ENCODE results near the gene NOL4L. TPM values are rescaled to one million over a fixed set of nuclear protein-coding genes. Genes with fewer than 3 reads are reported as not detected.
A peak's percentile ranks its signal among the peaks of the same experiment; 100 is the strongest.

Gene NOL4L
- total RNA-seq, 2 experiments from 2014 or later: 15.2 to 18.3 TPM

DNA sequence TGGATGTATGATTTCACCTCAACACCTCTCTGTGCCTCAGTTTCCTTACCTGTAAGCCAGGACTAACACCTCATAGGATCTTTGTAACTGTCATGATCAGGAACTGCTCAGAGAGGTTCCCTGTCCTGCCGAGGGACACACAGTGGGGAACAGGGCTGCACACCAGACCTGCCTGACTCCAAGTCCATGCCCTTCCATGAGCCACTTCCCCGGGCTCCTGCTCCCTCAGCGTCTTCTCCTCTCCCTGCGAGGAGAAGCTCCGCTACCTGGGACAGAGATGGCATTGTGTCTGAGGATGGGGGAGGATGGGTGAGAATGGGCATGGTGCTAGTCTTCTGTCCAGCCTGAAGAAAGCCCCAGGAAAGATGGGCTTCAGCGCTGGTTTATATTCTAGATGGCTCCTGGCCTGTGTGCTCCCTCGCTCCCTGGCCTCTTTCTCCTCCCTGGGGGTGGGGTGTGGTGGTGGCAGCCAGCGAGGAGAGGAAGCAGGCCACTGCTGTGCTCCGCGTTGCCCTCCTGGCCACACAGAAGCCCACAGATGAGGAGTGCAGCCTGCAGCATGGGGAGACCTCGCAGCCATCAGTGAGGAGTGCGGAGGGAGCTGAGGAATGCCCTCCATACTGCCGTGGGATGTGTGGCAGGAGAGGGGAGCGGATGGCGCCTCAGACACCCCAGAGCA, 67.1 kb downstream of the NOL4L start:
- CTCF ChIA-PET: interaction anchor here (8.9 kb wide), 1 partner anchor 134 kb away, joined by 175 read pairs; no protein-coding TSS in a partner anchor
- DNase-seq: no peak
- no peak for ATAC-seq
- Mint-ChIP-seq H3K27me3 (no peaks in the 10 kb centered on the region), H3K4me3 (no peak overlapping the region), H3K27ac (no peak overlapping the region), H3K9me3 (ENCODE audit: low read depth) (no peaks in the 10 kb centered on the region), H3K4me1 (peaks cover 18% of the 10 kb centered on the region), H3K36me3 (no peaks in the 10 kb centered on the region)

DNA sequence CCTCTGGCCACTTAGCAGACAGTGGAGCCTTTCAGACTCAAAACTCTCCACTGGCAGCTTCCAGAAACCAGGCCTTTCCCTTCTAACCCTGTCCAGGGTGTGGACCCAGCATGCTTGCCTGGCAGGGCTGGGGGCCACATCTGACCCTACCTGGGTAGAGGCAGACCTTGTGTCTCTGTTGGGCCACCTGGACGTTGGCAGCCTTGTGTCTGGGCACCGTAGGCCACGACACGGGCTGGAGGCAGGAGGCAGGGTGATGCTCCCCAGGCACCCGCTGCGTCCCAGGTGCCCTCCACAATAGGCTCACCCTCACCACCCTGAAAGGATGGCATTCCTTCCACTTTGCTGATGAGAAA, 67.6 kb downstream of the NOL4L start:
- DNase-seq (no peak), ATAC-seq (no peak)
- no peaks in the 10 kb centered on the region for H3K27me3 Mint-ChIP-seq
- no peak overlapping the region for H3K27ac Mint-ChIP-seq
- CTCF ChIA-PET: no interaction called here
- H3K9me3 Mint-ChIP-seq (ENCODE audit: low read depth): no peaks in the 10 kb centered on the region
- peaks cover 13% of the 10 kb centered on the region for H3K4me1 Mint-ChIP-seq
- H3K36me3 Mint-ChIP-seq: no peaks in the 10 kb centered on the region
- no peak overlapping the region for H3K4me3 Mint-ChIP-seq

DNA sequence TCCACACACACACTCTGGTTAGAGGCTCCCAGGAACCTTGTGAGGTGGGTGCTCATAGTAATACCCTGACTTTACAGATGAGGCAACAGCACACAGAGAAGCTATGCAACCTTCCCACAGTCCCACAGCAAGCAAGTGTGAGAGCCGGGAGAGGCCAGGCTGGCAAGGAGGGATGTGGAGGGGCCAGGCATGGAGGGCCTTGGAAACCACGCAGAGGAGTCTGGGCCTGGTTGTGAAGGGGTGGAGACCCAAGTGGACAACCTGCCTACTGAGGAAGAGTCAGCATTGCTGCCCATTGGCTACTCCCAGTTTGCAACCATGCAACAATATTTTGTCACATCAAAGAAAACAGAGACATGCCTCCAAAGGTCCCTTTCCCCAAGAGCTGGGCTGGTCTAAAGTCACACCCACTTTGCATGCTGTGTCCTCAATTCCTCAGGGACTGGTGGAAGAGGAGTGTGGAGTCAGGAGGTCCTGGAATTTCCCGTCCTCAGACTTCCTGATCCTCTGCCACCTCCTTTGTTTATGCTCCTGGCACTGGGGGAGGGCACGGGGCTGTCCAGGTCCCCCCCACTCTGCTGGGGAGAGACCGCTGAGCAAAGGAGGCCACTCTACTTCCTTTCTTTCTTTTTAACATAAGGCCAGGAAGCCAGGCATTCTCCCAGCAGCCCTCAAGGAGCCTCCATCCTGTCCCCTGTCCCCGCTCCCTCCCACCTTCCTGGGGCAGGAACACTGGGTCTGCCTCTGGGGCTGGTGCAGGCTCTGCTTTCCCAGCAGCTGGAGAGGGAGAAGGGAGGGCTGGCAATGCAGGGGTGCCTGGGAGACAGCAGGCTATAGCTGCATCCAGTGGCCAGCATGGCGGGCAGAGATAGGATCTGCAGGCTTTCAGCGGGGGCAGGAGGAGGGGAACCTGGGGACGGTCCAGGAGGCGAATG, 68.3 kb downstream of the NOL4L start:
- CTCF ChIA-PET: interaction anchor here (1.0 to 1.2 kb wide), 2 partner anchors 9 to 261 kb away, joined by 3 to 4 read pairs; no protein-coding TSS in a partner anchor
- ATAC-seq: no peak
- no peaks in the 10 kb centered on the region for H3K36me3 Mint-ChIP-seq

DNA sequence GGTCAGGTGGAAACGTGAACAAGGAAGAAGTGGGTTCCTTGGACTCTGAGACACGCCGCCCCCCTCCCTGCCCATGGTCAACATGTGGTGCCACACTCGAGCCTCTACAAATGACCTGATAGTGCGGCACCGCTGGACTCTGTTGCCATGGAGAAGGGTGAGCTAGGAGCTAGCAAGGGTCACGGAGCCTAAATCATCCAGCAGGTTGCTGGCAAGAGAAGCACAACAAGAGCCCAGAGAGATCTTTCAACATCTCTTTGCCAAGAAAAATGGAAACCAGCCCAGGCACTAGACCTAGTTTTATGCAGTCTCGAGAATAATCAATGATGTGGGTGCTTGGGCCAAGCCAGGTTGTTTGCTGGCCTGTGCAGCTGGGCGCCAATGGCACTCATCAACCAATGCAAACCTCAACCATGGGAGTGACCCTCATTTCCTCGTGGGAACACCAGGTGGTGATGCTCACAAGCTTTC, 69.5 kb downstream of the NOL4L start:
- Mint-ChIP-seq H3K36me3 (no peaks in the 10 kb centered on the region), H3K4me1 (peaks cover 9% of the 10 kb centered on the region), H3K9me3 (ENCODE audit: low read depth) (no peaks in the 10 kb centered on the region), H3K27me3 (no peaks in the 10 kb centered on the region), H3K4me3 (no peak overlapping the region), H3K27ac (no peak overlapping the region)
- DNase-seq (no peak), ATAC-seq (no peak)
- CTCF ChIA-PET: interaction anchor here (1.2 kb wide), 1 partner anchor 8 kb away, joined by 3 read pairs; no protein-coding TSS in a partner anchor

More for the DNA sequence above, 68.3 kb downstream of the NOL4L start:
- H3K4me1 Mint-ChIP-seq: peaks cover 10% of the 10 kb centered on the region
- H3K9me3 Mint-ChIP-seq (ENCODE audit: low read depth): no peaks in the 10 kb centered on the region
- H3K27ac Mint-ChIP-seq: no peak overlapping the region
- no peak for DNase-seq
- no peak overlapping the region for H3K4me3 Mint-ChIP-seq
- H3K27me3 Mint-ChIP-seq: no peaks in the 10 kb centered on the region

DNA sequence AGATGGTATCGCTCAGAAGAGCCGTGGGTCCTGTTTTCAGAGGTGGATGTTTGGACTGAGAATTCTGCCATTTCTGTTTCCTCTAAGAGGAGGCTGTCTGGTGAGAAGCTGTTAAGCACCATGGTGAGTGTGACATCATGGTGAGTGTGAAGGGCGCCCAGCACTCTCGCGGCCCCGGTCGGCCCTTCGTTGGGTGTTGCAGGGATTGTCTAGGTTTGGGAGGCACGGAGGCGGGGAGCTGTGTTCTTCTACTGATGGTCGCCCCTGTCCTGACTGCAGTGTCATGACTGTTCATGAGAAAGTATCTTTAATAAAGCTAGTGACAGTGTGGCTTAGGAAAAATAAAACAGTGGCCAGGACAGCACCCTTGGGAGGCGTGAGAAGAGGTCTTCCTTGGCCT, 70.4 kb downstream of the NOL4L start:
- no peak overlapping the region for H3K4me3 Mint-ChIP-seq
- DNase-seq: no peak
- CTCF ChIA-PET: no interaction called here
- ATAC-seq: no peak
- peaks cover 18% of the 10 kb centered on the region for H3K4me1 Mint-ChIP-seq
- H3K36me3 Mint-ChIP-seq: no peaks in the 10 kb centered on the region
- no peaks in the 10 kb centered on the region for H3K9me3 Mint-ChIP-seq (ENCODE audit: low read depth)
- H3K27ac Mint-ChIP-seq: no peak overlapping the region
- no peaks in the 10 kb centered on the region for H3K27me3 Mint-ChIP-seq

DNA sequence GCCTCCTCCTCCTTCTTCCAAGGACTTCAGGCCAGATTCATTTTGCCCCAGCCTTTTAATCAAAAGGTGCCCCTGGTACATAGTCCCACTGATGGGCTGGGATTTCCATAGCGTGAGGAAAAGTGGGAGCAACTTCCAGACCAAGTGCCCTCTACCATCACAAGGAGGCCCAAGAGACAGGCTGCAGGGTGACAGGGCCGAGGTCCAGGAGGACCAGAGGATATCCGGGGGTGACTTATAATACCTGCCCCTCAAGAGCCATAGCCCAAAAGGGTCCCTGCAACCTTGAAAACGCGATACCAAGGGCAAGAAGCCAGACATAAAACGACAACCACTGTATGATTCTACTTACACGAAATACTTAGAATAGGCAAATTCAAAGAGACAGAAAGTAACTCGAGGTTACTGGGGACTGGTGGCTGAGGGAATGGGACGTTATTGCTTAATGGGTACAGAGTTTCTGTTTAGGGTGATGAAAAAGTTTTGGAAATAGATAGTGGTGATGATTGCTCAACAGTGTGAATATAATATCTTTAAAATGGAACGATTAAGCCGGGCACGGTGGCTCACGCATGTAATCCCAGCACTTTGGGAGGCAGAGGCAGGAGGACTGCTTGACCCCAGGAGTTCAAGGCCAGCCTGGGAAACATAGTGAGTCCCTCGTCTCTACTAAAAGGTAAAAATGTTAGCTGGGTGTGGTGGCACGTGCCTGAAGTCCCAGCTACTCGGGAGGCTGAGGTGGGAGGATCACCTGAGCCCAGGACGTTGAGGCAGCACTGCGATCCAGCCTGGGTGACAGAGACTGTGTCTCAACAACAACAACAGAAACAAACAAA, 71.9 kb downstream of the NOL4L start:
- H3K9me3 Mint-ChIP-seq (ENCODE audit: low read depth): no peaks in the 10 kb centered on the region
- CTCF ChIA-PET: interaction anchor here (0.7 to 2.6 kb wide), 2 partner anchors 10 to 159 kb away, joined by 4 to 8 read pairs; no protein-coding TSS in a partner anchor
- ATAC-seq: no peak
- no peaks in the 10 kb centered on the region for H3K27me3 Mint-ChIP-seq
- peaks cover 27% of the 10 kb centered on the region for H3K4me1 Mint-ChIP-seq
- no peak overlapping the region for H3K27ac Mint-ChIP-seq
- DNase-seq: no peak
- H3K4me3 Mint-ChIP-seq: no peak overlapping the region
- H3K36me3 Mint-ChIP-seq: peaks cover 1% of the 10 kb centered on the region

DNA sequence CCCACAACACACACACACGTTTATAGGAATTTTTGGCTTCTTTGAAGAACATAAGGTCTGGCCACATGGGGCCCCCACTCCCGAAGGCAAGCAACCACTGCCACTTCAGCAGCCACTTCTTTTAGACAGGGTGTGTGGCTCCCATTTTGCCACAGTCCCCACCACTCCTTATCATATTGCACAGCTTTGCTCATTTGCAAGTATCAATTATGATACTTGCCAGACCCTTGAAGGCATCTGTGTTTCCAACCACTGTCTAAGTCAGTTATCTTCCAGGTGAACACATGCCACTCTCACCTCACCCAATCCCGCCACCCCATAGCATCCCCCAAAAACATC, 73.1 kb downstream of the NOL4L start:
- Mint-ChIP-seq H3K27me3 (no peaks in the 10 kb centered on the region), H3K4me1 (peaks cover 27% of the 10 kb centered on the region), H3K36me3 (peaks cover 1% of the 10 kb centered on the region), H3K9me3 (ENCODE audit: low read depth) (no peaks in the 10 kb centered on the region), H3K4me3 (no peak overlapping the region), H3K27ac (no peak overlapping the region)
- CTCF ChIA-PET: interaction anchor here (2.6 kb wide), 1 partner anchor 11 kb away, joined by 8 read pairs; no protein-coding TSS in a partner anchor
- no peak for DNase-seq
- no peak for ATAC-seq

DNA sequence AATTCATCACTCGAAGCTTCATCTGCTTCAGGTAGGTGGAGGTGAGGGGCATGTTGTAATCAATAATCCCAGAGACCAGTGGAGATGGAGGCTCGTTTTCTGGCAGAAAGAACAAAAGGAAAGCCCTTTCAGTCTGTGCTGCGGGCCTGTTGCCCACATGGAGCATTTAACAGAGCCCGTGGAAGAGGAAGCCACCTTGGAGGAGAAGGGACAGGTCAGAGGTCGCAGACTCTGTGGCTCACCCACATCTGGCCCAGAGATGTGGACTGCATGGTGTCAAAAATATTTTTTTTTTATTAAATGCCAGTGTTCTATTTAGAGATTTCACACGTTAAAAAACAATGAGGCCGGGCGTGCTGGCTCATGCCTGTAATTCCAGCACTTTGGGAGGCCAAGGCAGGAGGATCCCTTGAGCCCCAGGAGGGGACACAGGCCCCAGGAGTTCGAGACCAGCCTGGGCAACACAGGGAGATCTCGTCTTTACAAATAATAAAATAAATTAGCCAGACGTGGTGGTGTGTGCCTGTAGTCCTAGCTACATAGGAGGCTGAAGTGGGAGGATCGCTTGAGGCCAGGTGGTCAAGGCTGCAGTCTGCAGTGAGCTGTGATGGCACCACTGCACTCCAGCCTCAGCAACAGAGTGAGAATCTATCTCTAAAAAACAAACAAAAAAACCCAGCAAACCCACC, 73.6 kb downstream of the NOL4L start:
- peaks cover 27% of the 10 kb centered on the region for H3K4me1 Mint-ChIP-seq
- H3K27ac Mint-ChIP-seq: no peak overlapping the region
- no peak for DNase-seq

DNA sequence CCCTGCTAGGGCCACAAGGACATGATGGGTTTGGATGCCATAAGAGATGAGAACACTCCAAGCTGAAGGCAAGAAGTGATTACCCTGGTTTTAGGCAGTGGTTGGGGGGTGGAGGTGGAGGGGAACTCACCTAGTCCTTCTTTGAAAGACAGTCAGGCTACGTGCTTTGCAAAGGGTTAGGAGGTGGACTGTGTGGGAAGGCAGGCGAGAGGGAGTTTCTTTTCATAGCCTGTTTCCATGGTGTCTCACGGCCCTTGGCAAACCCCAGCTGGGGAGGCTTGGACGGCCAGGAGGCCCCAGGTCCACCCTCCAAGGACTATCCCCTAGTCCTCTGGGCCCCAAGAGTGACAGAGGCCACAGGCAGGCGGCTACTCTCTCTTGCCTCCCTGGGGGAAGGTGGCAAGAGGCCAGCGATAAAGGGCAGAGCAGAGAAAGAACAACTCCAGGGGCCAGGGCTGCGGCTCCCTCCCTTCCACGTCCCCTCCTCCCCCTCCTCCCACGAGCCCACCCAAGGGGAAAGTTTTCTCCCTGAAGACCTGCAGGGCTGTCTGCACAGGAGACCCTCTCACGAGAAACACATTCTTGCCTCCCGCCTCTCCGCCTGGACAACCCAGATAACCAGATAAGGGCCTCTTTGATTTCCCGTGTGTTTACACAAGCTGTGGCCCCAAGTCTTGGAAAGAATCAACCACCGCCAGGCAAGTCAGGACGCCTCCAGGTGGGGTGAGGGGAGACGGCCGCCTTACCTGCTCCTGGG, 74.4 kb downstream of the NOL4L start:
- H3K9me3 Mint-ChIP-seq (ENCODE audit: low read depth): no peaks in the 10 kb centered on the region
- no peak for DNase-seq
- H3K4me3 Mint-ChIP-seq: peak overlapping the region; percentile 29
- H3K4me1 Mint-ChIP-seq: peaks cover 27% of the 10 kb centered on the region
- CTCF ChIA-PET: interaction anchor here (2.6 to 4.3 kb wide), 2 partner anchors 12 to 142 kb away, joined by 8 to 15 read pairs; no protein-coding TSS in a partner anchor
- no peaks in the 10 kb centered on the region for H3K27me3 Mint-ChIP-seq
- ATAC-seq: no peak
- peaks cover 1% of the 10 kb centered on the region for H3K36me3 Mint-ChIP-seq
- H3K27ac Mint-ChIP-seq: peak overlapping the region; percentile 62

More for the DNA sequence above, 73.6 kb downstream of the NOL4L start:
- no peak for ATAC-seq
- CTCF ChIA-PET: interaction anchor here (2.6 to 4.3 kb wide), 2 partner anchors 12 to 142 kb away, joined by 8 to 15 read pairs; no protein-coding TSS in a partner anchor
- Mint-ChIP-seq H3K36me3 (peaks cover 1% of the 10 kb centered on the region), H3K9me3 (ENCODE audit: low read depth) (no peaks in the 10 kb centered on the region), H3K4me3 (peak overlapping the region; percentile 8), H3K27me3 (no peaks in the 10 kb centered on the region)

DNA sequence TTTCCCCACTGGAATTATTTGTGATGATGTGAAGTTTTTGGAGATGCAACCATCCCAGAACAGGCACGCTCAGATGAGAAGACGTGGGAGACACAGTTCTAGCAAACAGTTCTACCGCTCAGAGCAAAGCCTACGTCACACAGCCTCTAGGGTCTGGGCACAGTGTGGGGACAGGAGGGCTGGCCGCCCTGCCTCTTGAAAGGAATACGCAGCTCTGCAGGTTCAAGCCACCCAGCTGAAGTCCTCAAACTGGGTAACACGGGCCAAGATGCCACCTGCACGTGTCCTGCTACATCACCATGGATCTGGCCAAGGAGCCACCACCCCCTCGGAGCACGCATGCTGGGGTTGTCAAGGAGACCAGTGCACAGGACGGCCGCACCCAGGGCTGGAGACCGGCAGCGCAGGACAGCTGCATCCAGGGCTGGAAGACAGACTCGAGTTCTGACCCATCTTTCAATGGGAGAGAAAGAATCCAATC, 75.0 kb downstream of the NOL4L start:
- peak; percentile 31 for ATAC-seq
- H3K36me3 Mint-ChIP-seq: peaks cover 1% of the 10 kb centered on the region
- no peaks in the 10 kb centered on the region for H3K27me3 Mint-ChIP-seq
- peak overlapping the region; percentile 62 for H3K27ac Mint-ChIP-seq
- DNase-seq: no peak
- CTCF ChIA-PET: interaction anchor here (4.3 kb wide), 1 partner anchor 143 kb away, joined by 15 read pairs; no protein-coding TSS in a partner anchor
- peaks cover 27% of the 10 kb centered on the region for H3K4me1 Mint-ChIP-seq
- H3K9me3 Mint-ChIP-seq (ENCODE audit: low read depth): no peaks in the 10 kb centered on the region
- H3K4me3 Mint-ChIP-seq: peak overlapping the region; percentile 29

DNA sequence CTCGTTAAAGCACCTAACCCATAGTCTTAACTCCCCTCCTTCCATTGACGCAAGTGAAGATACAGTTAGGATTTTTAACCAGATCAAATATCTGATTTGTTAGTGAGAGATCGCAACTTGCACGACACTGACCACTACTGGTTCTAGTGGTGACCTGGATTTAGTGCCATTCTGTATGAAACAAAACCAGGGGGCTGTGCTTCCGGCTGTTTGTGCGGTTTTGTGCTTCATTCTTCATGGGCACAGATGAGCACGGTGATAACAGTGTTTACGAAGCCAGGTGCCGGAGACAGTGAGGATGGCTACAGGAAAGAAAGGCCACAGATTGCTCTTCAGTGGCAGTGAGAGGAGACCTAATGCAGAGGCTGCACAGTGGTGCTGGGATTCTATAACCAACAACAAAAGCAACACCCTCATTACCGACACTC, 75.5 kb downstream of the NOL4L start:
- CTCF ChIA-PET: interaction anchor here (4.3 kb wide), 1 partner anchor 144 kb away, joined by 15 read pairs; no protein-coding TSS in a partner anchor
- no peaks in the 10 kb centered on the region for H3K9me3 Mint-ChIP-seq (ENCODE audit: low read depth)
- ATAC-seq (peak; percentile 74), DNase-seq (peak; percentile 78)
- H3K4me3 Mint-ChIP-seq: peak overlapping the region; percentile 29
- peaks cover 29% of the 10 kb centered on the region for H3K4me1 Mint-ChIP-seq
- peaks cover 4% of the 10 kb centered on the region for H3K36me3 Mint-ChIP-seq
- H3K27me3 Mint-ChIP-seq: no peaks in the 10 kb centered on the region
- peak overlapping the region; percentile 62 for H3K27ac Mint-ChIP-seq

DNA sequence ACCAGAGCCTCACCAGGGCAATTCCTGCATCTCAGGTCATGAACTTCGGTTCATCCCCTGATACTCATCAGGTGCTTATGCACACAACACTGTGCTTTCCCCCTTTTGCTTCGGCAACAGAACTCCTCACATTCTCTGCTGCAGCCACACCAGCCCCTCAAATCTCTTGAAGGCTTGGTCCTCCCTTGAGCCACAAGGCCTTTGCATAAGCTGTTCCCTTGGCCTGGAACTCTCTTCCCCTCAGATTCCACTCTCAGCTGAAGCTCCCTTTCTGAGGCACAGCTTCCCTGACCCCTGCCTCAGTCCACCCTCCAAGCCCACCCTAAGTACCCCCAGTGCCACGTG, 76.4 kb downstream of the NOL4L start:
- Mint-ChIP-seq H3K36me3 (peaks cover 4% of the 10 kb centered on the region), H3K4me3 (no peak overlapping the region), H3K27me3 (no peaks in the 10 kb centered on the region), H3K4me1 (peaks cover 29% of the 10 kb centered on the region), H3K9me3 (ENCODE audit: low read depth) (no peaks in the 10 kb centered on the region), H3K27ac (peak overlapping the region; percentile 54)
- CTCF ChIA-PET: interaction anchor here (0.6 to 4.3 kb wide), 3 partner anchors 13 to 145 kb away, joined by 3 to 15 read pairs (median 7); no protein-coding TSS in a partner anchor
- no peak for DNase-seq
- ATAC-seq: no peak
